SK-N-SH (cell line): Measurements from ENCODE around the gene PLG. TPM values are rescaled to one million over a fixed set of nuclear protein-coding genes. Genes with fewer than 3 reads are reported as not detected.
"Not testable (repeated sequence)": the region's sequence is repeated elsewhere in the genome, so short reads cannot be mapped to it uniquely, and the experiment has no call there.

ENCODE experiments used
- CTCF ChIA-PET: fragments of 300-600, 350-600 bp; formaldehyde crosslinking; extraction: SDS; loops from one replicate; lab custom pipeline; 2021; lab: Yijun Ruan, JAX
- POLR2A ChIA-PET: fragments of 350-600 bp; sonication (Branson Sonifier 250); formaldehyde crosslinking; extraction: SDS; loops from one replicate; lab custom pipeline; 2020; ENCODE audit warnings: antibody characterized with exemption, inconsistent platforms; lab: Yijun Ruan, JAX
- DNase-seq: peaks from one replicate; pipeline ENCODE4 v3.0.0; 2012
- H2AFZ ChIP-seq: fragments of 200-600 bp; sonication (generic); 2 replicates; pipeline ENCODE4 v1.8.1; 2016; ENCODE audit warnings: antibody characterized with exemption, mild to moderate bottlenecking, low read depth
- H3F3A ChIP-seq: fragments of 200-600 bp; sonication (generic); replicated peaks from 2 replicates; pipeline ENCODE3; 2016; ENCODE audit warnings: antibody characterized with exemption, mild to moderate bottlenecking; ENCODE audit not compliant: insufficient read depth
- H3K27ac ChIP-seq, 2 experiments: fragments of 200-500 bp in 1 of 2; fragments of 200-600 bp in 1 of 2; sonication (Bioruptor generic) in 1 of 2; sonication (generic), shearing (Covaris generic) in 1 of 2; 2 replicates each; pipeline versions ENCODE4 v1.5.1 to v1.6.1; 2014 to 2016; ENCODE audit warnings: low read depth in 2 of 2, inconsistent platforms in 1 of 2, low read length in 1 of 2, mild to moderate bottlenecking in 1 of 2, mixed read lengths in 1 of 2
- H3K27me3 ChIP-seq: fragments of 200-600 bp; sonication (generic), shearing (Covaris generic); 2 replicates; pipeline ENCODE4 v1.6.1; 2016; ENCODE audit warnings: mixed run types; ENCODE audit not compliant: insufficient read depth
- H3K36me3 ChIP-seq, 2 experiments: fragments of 200-500 bp in 1 of 2; fragments of 200-600 bp in 1 of 2; sonication (Bioruptor generic) in 1 of 2; sonication (generic) in 1 of 2; replicated peaks in 1 of 2; 2 replicates each; pipeline versions ENCODE3 to v1.5.1; 2014 to 2016; ENCODE audit warnings: low read length in 1 of 2, mild to moderate bottlenecking in 1 of 2; ENCODE audit not compliant: insufficient read depth in 2 of 2, control insufficient read depth in 1 of 2
- H3K4me1 ChIP-seq, 2 experiments: fragments of 200-500 bp in 1 of 2; fragments of 200-600 bp in 1 of 2; sonication (Bioruptor generic) in 1 of 2; sonication (generic), shearing (Covaris generic) in 1 of 2; 2 replicates each; pipeline versions ENCODE4 v1.5.1 to v1.6.1; 2014 to 2016; ENCODE audit warnings: low read depth in 1 of 2, low read length in 1 of 2, mixed run types in 1 of 2; ENCODE audit not compliant: insufficient read depth in 2 of 2, control insufficient read depth in 1 of 2
- H3K4me2 ChIP-seq: fragments of 200-600 bp; sonication (generic), shearing (Covaris generic); 2 replicates; pipeline ENCODE4 v1.6.1; 2017; ENCODE audit warnings: mixed run types
- H3K4me3 ChIP-seq, 2 experiments: fragments of 200-500 bp in 1 of 2; fragments of 200-600 bp in 1 of 2; sonication (Bioruptor generic) in 1 of 2; sonication (generic), shearing (Covaris generic) in 1 of 2; 2 replicates each; pipeline versions ENCODE4 v1.5.1 to v1.8.1; 2014 to 2016; ENCODE audit warnings: low read depth in 2 of 2, inconsistent platforms in 1 of 2, low read length in 1 of 2, mild to moderate bottlenecking in 1 of 2, mixed read lengths in 1 of 2, moderate library complexity in 1 of 2
- H3K79me2 ChIP-seq: fragments of 200-600 bp; sonication (generic); 2 replicates; pipeline ENCODE4 v1.8.1; 2017; ENCODE audit warnings: mild to moderate bottlenecking; ENCODE audit not compliant: insufficient read depth
- H3K9ac ChIP-seq: fragments of 200-600 bp; sonication (generic); 2 replicates; pipeline ENCODE4 v1.6.1; 2017; ENCODE audit warnings: mixed run types
- H3K9me2 ChIP-seq: fragments of 200-600 bp; sonication (generic); 2 replicates; pipeline ENCODE4 v1.6.1; 2017; ENCODE audit warnings: mixed run types
- H3K9me3 ChIP-seq: fragments of 200-600 bp; sonication (generic); 2 replicates; pipeline ENCODE4 v1.6.1; 2017; ENCODE audit warnings: mixed run types, mild to moderate bottlenecking, moderate library complexity
- H4K20me1 ChIP-seq: fragments of 200-600 bp; sonication (generic); 2 replicates; pipeline ENCODE4 v1.6.1; 2017; ENCODE audit warnings: mild to moderate bottlenecking, mixed run types; ENCODE audit not compliant: insufficient read depth
- CHD2 ChIP-seq: fragments of 150-350 bp; IDR thresholded peaks from 2 replicates; pipeline ENCODE4 v1.6.1; 2018; ENCODE audit warnings: low read length; ENCODE audit not compliant: partially characterized antibody
- CTCF ChIP-seq: fragments of 200-600 bp; sonication (generic); IDR thresholded peaks from 2 replicates; pipeline ENCODE4 v1.6.1; 2017; ENCODE audit warnings: antibody characterized with exemption, mild to moderate bottlenecking, moderate library complexity
- EZH2phosphoT487 ChIP-seq: fragments of 200-600 bp; sonication (generic); IDR thresholded peaks from 2 replicates; pipeline ENCODE4 v1.6.1; 2017; ENCODE audit warnings: low read depth, mixed run types, mild to moderate bottlenecking, antibody characterized with exemption, moderate library complexity, borderline replicate concordance
- FOXJ3 ChIP-seq: sonication (generic); formaldehyde crosslinking; IDR thresholded peaks from 2 replicates; pipeline ENCODE4 v1.5.1; 2020; ENCODE audit warnings: mild to moderate bottlenecking, missing genetic modification reagents
- MAX ChIP-seq: IDR thresholded peaks from 2 replicates; pipeline ENCODE4 v1.4.0; 2012; ENCODE audit warnings: low read depth
- TEAD4 ChIP-seq: IDR thresholded peaks from 2 replicates; pipeline ENCODE4 v1.4.0; 2012; ENCODE audit warnings: mild to moderate bottlenecking, borderline replicate concordance; ENCODE audit not compliant: insufficient read depth
- WGBS: methylation state at CpG from one replicate; pipeline ENCODE4 v1.1.6; 2017; ENCODE audit warnings: low lambda C conversion rate; 5-methylcytosine and 5-hydroxymethylcytosine counted together
- polyA plus RNA-seq, 3 experiments: library from polyadenylated mRNA; depleted of rRNA; stranded (reverse); fragments of >200 nt; gene quantifications; 2 replicates each; pipeline ENCODE4 v1.2.3, GENCODE V29; 2012

PLG gene
- polyA plus RNA-seq, 1 of the 3 experiments (the other 2 are of a cell fraction), result not detected

- TF ChIP-seq MAX, result no peak
- no peak for TF ChIP-seq TEAD4
- no peak for TF ChIP-seq CHD2
- no peak for TF ChIP-seq EZH2phosphoT487
These were observed 23.2 kb upstream of the PLG start (continued) for GRCh38 chr6:160678744-160679401.

GRCh38 chr6:160679402-160679769, 22.7 kb upstream of the PLG start:
- Histone ChIP-seq H3K4me2 (no peak overlapping the region), H3K9me2 (no peaks in the 10 kb centered on the region), H3K9me3 (no peaks in the 10 kb centered on the region), H3K27ac (no peak overlapping the region), H3F3A (no peaks in the 10 kb centered on the region), H3K79me2 (no peaks in the 10 kb centered on the region), H2AFZ (no peak overlapping the region), H3K36me3 (no peaks in the 10 kb centered on the region), H3K27me3 (no peaks in the 10 kb centered on the region), H3K4me3 (no peak overlapping the region), H3K9ac (no peak overlapping the region), H3K4me1 (no peaks in the 10 kb centered on the region), H4K20me1 (no peaks in the 10 kb centered on the region)
- 4% methylated on average over 9 of the region's 14 CpGs for WGBS
- peak; percentile 42 for DNase-seq
- ChIA-PET POLR2A (no interaction called here), CTCF (no interaction called here)
- TF ChIP-seq FOXJ3 (CRISPR knock-in tag), result no peak
- TF ChIP-seq CTCF, result peak; percentile 32; the same call in 1 of the 2 replicates

GRCh38 chr6:160685101-160685761, 16.8 kb upstream of the PLG start:
- CTCF ChIA-PET, result not testable (repeated sequence)

More at GRCh38 chr6:160685101-160685761, 16.8 kb upstream of the PLG start:
- DNase-seq, H3K4me3 ChIP-seq, H3K36me3 ChIP-seq, H3F3A ChIP-seq, H3K4me2 ChIP-seq, H2AFZ ChIP-seq, H3K9me3 ChIP-seq, H3K9me2 ChIP-seq, H3K9ac ChIP-seq, H4K20me1 ChIP-seq, H3K27ac ChIP-seq, H3K79me2 ChIP-seq, H3K4me1 ChIP-seq, POLR2A ChIA-PET, H3K27me3 ChIP-seq: not testable (repeated sequence)
- WGBS, result 7% methylated on average over 14 of the region's 32 CpGs
